ENCODE measurements around the gene ZFAND3. TPM values are rescaled to one million over a fixed set of nuclear protein-coding genes. Genes with fewer than 3 reads are reported as not detected.

The ZFAND3 gene
- total and polyA plus RNA-seq, 7 donors, result 48.5 to 166 (median 141) TPM

DNA sequence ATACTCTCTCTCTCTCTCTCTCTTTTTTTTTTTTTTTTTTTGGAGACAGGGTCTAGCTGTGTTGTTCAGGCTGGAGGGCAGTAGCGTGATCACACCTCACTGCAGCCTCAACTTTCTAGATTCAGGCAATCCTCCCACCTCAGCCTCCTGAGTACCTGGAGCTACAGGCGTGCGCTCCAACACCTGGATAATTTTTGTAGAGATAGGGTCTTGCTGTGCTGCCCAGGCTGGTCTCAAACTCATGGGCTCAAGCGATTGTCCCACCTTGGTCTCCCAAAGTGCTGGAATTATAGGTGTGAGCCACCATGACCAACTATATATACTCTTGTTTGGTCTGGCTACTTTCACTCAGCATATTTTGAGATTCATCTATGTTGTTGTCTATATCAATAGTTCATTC is 154.9 kb downstream of the ZFAND3 start:
- Histone ChIP-seq H3K4me3 (no peak overlapping the region), H3K4me1 (peaks cover 9% of the 10 kb centered on the region), H3K9me3 (peaks cover 19% of the 10 kb centered on the region), H3K27me3 (ENCODE audit: insufficient read depth in 3 of 3, low read length in 2 of 3) (no peaks in the 10 kb centered on the region), H3K36me3 (ENCODE audit: insufficient read depth in 1 of 2, low read depth in 1 of 2) (no peaks in the 10 kb centered on the region), H3K27ac (no peak overlapping the region)
- ATAC-seq (no peak), DNase-seq (no peak)
- intact Hi-C loops (cut with DNase I), result loop anchor here in 1 of 2 donors (5.0 kb wide), 1 partner anchor 37 kb away; no protein-coding TSS in a partner anchor
- TF ChIP-seq CTCF (IDR thresholded peaks at IDR 0.05), result no peak
- WGBS, 3 donors, result 96 to 99% (median 97%) methylated on average over 4 of the region's 4 CpGs

DNA sequence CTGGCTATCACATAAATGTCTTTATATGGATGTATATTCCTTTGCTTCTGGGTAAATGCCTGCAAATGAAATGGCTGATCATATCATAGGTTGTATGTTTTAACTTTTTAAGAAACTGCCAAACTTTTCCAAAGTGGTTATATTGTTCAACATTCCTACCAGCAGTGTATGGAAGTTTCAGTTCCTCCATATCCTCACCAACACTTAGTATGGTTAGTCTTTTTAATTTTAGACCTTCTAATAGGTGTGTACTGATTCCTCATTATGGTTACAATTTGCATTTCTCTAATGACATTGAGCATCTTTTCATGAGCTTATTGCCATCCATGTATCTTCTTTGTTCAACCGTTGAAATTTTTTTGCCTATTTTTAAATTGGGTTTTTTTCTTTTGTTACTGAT is 155.4 kb downstream of the ZFAND3 start:
- Histone ChIP-seq H3K4me3 (no peak overlapping the region), H3K9me3 (peaks cover 19% of the 10 kb centered on the region), H3K27me3 (ENCODE audit: insufficient read depth in 3 of 3, low read length in 2 of 3) (no peaks in the 10 kb centered on the region), H3K36me3 (ENCODE audit: insufficient read depth in 1 of 2, low read depth in 1 of 2) (no peaks in the 10 kb centered on the region), H3K4me1 (peaks cover 15% of the 10 kb centered on the region), H3K27ac (no peak overlapping the region)
- intact Hi-C loops (cut with DNase I), result loop anchor here in 1 of 2 donors (5.0 kb wide), 1 partner anchor 38 kb away; no protein-coding TSS in a partner anchor
- ATAC-seq (no peak), DNase-seq (no peak)
- 94 to 98% (median 96%) methylated on average over 1 of the region's 1 CpG for WGBS, 3 donors
- no peak for TF ChIP-seq CTCF (IDR thresholded peaks at IDR 0.05)

- intact Hi-C loops (cut with DNase I), result no loop called here
- H3K36me3 ChIP-seq (ENCODE audit: insufficient read depth in 1 of 2, low read depth in 1 of 2), result no peaks in the 10 kb centered on the region
- no peak overlapping the region for H3K27ac ChIP-seq
- no peak overlapping the region for H3K4me3 ChIP-seq
- H3K9me3 ChIP-seq, result peaks cover 19% of the 10 kb centered on the region
- no peak for ATAC-seq
- H3K4me1 ChIP-seq, result peaks cover 41% of the 10 kb centered on the region
- no peak for TF ChIP-seq CTCF (IDR thresholded peaks at IDR 0.05)
- WGBS, 3 donors, result 80 to 95% (median 94%) methylated on average over 3 of the region's 3 CpGs
- H3K27me3 ChIP-seq (ENCODE audit: insufficient read depth in 3 of 3, low read length in 2 of 3), result no peaks in the 10 kb centered on the region
- no peak for DNase-seq
Observed at GRCh38 chr6:37977715-37978114, 158.2 kb downstream of the ZFAND3 start.

DNA sequence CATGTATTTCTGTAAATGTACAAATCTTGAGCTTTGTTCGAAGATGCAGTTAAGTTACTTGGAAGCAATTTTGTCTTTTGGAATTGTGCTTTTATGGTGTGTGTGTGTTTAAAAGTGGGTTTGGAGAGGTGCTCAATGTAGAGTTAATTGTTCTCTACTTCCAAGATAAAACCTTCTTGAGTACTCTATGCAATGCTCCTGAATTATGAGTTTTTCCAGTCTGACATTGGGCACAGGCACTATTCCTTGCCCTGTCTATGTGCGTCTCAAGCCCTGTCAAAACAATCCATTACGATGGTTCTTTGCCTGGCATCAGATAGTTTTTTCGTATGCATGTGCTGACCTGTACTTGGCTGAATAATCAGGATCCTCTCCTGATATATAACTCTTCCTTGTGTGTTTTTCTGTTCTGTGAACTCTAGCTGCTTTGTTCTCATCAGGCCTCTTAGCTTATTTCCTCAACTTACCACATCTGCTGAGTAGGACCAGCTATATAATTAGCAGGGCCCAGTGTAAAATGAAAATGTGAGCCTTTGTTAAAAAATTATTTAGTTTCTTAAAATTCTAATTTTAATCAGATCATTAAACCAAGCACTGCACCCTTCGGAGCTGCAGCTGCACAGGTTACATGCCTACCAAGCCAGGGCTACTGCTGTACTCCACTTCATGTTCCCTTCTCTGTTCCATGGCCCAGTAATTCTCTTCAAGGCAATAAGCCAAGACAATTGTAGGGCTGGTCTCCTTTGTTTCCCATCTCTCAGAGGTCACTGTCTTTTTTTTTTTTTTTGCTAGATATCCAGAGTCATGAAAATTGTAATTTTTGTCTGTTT is 160.1 kb downstream of the ZFAND3 start:
- H3K4me1 ChIP-seq, result peaks cover 48% of the 10 kb centered on the region
- no peak for TF ChIP-seq CTCF (IDR thresholded peaks at IDR 0.05)
- DNase-seq, result no peak
- no peaks in the 10 kb centered on the region for H3K36me3 ChIP-seq (ENCODE audit: insufficient read depth in 1 of 2, low read depth in 1 of 2)
- peaks cover 9% of the 10 kb centered on the region for H3K9me3 ChIP-seq
- no peaks in the 10 kb centered on the region for H3K27me3 ChIP-seq (ENCODE audit: insufficient read depth in 3 of 3, low read length in 2 of 3)
- no peak overlapping the region for H3K4me3 ChIP-seq
- 49 to 77% (median 50%) methylated on average over 5 of the region's 5 CpGs for WGBS, 3 donors
- intact Hi-C loops (cut with DNase I), result no loop called here
- H3K27ac ChIP-seq, result no peak overlapping the region
- ATAC-seq, result no peak
